OCI-LY7 (cell line): Measurements from ENCODE around the gene TDRD15.

Source experiments
- CTCF ChIP-seq: fragments of 200-600 bp; sonication (generic); conservative IDR thresholded peaks from 2 replicates; pipeline ENCODE4 v1.5.1; 2014; ENCODE audit warnings: mild to moderate bottlenecking, antibody characterized with exemption, low read length, moderate library complexity, mixed read lengths
- EZH2phosphoT487 ChIP-seq: fragments of 200-600 bp; sonication (generic); IDR thresholded peaks from 2 replicates; pipeline ENCODE4 v1.6.1; 2018; ENCODE audit warnings: low read depth, borderline replicate concordance, mild to moderate bottlenecking, mixed run types, antibody characterized with exemption, low read length, moderate library complexity, mixed read lengths

- no peak for TF ChIP-seq CTCF
- TF ChIP-seq EZH2phosphoT487, result no peak
These were observed 26.4 kb upstream of the TDRD15 start for GRCh38 chr2:21097331-21097730.
